ENCODE measurements around the gene ISOC2. TPM values are rescaled to one million over a fixed set of nuclear protein-coding genes. Genes with fewer than 3 reads are reported as not detected.

Gene ISOC2
- total and polyA plus RNA-seq, 4 donors = 49.1 to 181 (median 118) TPM

DNA sequence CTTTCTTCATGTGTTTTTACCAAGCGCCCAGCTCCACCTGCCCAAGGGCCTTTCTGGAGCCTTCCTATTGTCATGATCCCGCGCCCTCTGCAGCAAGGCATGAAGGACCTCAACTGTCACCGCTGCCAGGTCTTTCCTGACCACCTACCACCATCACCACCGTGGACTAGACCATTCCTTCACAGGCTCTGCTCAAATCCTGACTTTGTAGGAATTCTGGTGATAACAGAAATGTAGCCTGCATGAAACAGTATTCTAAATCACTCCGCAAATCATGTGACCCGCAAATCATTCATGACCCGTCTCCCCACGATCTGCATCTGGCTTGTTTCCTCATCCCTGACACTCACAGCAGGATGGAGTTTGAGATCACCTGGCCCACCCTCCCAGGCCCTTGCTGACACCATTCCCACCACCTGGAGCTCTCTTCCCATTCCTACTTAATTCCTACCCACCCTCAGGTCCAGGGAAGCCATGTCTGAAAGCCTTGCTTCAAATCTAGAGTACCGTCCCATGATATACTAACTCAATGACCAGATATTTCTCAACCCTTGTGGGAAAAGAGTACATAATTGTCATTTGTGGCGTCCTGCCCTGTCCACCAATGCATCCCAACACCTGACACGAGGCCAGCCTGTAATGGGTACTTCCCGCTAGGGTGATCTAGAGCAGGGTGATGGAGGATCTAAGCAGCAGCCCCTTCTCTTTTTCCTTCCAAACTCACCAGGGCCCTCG lies 55.2 kb downstream of the ISOC2 start:
- 88% methylated on average over 14 of the region's 14 CpGs for WGBS
- H3K4me3 ChIP-seq (ENCODE audit: low read depth in 1 of 3, low read length in 3 of 3) = no peak overlapping the region
- peaks cover 3 to 16% (median 7%) of the 10 kb centered on the region in 4 donors for H3K36me3 ChIP-seq (ENCODE audit: control insufficient read depth in 4 of 4, insufficient read depth in 3 of 4, low read depth in 1 of 4, low read length in 3 of 4)
- DNase-seq (ENCODE audit: low spot score) = no peak
- no peak overlapping the region for H3K9ac ChIP-seq (ENCODE audit: low read depth in 1 of 2, low read length in 2 of 2)
- no peak for TF ChIP-seq RAD21 (IDR thresholded peaks at IDR 0.05)
- TF ChIP-seq TAF1 (conservative IDR thresholded peaks at IDR 0.05) = no peak
- TF ChIP-seq, protein P1, sequence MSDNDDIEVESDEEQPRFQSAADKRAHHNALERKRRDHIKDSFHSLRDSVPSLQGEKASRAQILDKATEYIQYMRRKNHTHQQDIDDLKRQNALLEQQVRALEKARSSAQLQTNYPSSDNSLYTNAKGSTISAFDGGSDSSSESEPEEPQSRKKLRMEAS (IDR thresholded peaks at IDR 0.05) = no peak
- no peak for TF ChIP-seq HNF4G (IDR thresholded peaks at IDR 0.05)
- TF ChIP-seq JUND (IDR thresholded peaks at IDR 0.05) = no peak
- TF ChIP-seq HNF4A (conservative IDR thresholded peaks at IDR 0.05) = no peak
- no peak for TF ChIP-seq SP1 (IDR thresholded peaks at IDR 0.05)
- no peak for TF ChIP-seq YY1 (IDR thresholded peaks at IDR 0.05)
- TF ChIP-seq, protein P2, sequence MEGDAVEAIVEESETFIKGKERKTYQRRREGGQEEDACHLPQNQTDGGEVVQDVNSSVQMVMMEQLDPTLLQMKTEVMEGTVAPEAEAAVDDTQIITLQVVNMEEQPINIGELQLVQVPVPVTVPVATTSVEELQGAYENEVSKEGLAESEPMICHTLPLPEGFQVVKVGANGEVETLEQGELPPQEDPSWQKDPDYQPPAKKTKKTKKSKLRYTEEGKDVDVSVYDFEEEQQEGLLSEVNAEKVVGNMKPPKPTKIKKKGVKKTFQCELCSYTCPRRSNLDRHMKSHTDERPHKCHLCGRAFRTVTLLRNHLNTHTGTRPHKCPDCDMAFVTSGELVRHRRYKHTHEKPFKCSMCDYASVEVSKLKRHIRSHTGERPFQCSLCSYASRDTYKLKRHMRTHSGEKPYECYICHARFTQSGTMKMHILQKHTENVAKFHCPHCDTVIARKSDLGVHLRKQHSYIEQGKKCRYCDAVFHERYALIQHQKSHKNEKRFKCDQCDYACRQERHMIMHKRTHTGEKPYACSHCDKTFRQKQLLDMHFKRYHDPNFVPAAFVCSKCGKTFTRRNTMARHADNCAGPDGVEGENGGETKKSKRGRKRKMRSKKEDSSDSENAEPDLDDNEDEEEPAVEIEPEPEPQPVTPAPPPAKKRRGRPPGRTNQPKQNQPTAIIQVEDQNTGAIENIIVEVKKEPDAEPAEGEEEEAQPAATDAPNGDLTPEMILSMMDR (IDR thresholded peaks at IDR 0.05; ENCODE audit: low read depth, low read length, missing input control) = no peak
- no peak for TF ChIP-seq EGR1 (IDR thresholded peaks at IDR 0.05; ENCODE audit: low read depth in 2 of 2)
- no peak for TF ChIP-seq NR2F2 (IDR thresholded peaks at IDR 0.05)
- TF ChIP-seq RXRA (IDR thresholded peaks at IDR 0.05) = no peak
- TF ChIP-seq, protein P3, sequence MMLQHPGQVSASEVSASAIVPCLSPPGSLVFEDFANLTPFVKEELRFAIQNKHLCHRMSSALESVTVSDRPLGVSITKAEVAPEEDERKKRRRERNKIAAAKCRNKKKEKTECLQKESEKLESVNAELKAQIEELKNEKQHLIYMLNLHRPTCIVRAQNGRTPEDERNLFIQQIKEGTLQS (IDR thresholded peaks at IDR 0.05) = no peak
- H3K27ac ChIP-seq (ENCODE audit: low read depth in 1 of 2, low read length in 2 of 2) = no peak overlapping the region
- H3K4me1 ChIP-seq (ENCODE audit: control insufficient read depth in 4 of 4, insufficient read depth in 4 of 4, low read length in 3 of 4) = peaks cover 0 to 4% (median 2%) of the 10 kb centered on the region in 4 donors
- H3K27me3 ChIP-seq (ENCODE audit: control insufficient read depth in 4 of 4, insufficient read depth in 4 of 4, low read length in 3 of 4) = no peaks in the 10 kb centered on the region
- H3K9me3 ChIP-seq (ENCODE audit: control insufficient read depth in 4 of 4, low read length in 3 of 4) = no peaks in the 10 kb centered on the region

DNA sequence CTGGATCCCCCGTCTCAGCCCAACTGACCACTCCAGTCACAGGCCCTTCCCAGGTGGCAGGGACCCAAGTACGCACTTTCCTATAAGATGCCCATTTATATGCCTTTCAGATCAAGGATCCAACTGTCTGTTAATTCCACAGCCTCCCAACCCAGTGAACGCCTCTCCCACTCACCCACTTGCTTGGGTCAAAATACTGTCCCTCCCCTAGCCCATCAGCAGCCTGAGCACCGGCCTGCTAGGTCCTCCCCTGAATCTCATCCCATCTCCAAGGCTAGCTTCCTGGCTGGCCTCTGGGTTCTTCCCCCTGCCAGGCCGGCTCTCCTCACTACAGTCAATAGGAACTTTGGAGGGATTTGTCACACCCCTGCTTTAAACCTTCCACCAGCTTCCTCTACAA lies 55.8 kb downstream of the ISOC2 start:
- Histone ChIP-seq H3K9ac (ENCODE audit: low read depth in 1 of 2, low read length in 2 of 2) (no peak overlapping the region), H3K27ac (ENCODE audit: low read depth in 1 of 2, low read length in 2 of 2) (no peak overlapping the region), H3K27me3 (ENCODE audit: control insufficient read depth in 4 of 4, insufficient read depth in 4 of 4, low read length in 3 of 4) (no peaks in the 10 kb centered on the region), H3K4me3 (ENCODE audit: low read depth in 1 of 3, low read length in 3 of 3) (no peak overlapping the region), H3K4me1 (ENCODE audit: control insufficient read depth in 4 of 4, insufficient read depth in 4 of 4, low read length in 3 of 4) (peaks cover 0 to 4% (median 2%) of the 10 kb centered on the region in 4 donors), H3K9me3 (ENCODE audit: control insufficient read depth in 4 of 4, low read length in 3 of 4) (no peaks in the 10 kb centered on the region), H3K36me3 (ENCODE audit: control insufficient read depth in 4 of 4, insufficient read depth in 3 of 4, low read depth in 1 of 4, low read length in 3 of 4) (peaks cover 3 to 20% (median 8%) of the 10 kb centered on the region in 4 donors)
- TF ChIP-seq HNF4A (conservative IDR thresholded peaks at IDR 0.05) = no peak
- no peak for TF ChIP-seq FOXA1 (IDR thresholded peaks at IDR 0.05)
- no peak for TF ChIP-seq JUND (IDR thresholded peaks at IDR 0.05)
- TF ChIP-seq NR2F2 (IDR thresholded peaks at IDR 0.05) = no peak
- TF ChIP-seq, protein P4, sequence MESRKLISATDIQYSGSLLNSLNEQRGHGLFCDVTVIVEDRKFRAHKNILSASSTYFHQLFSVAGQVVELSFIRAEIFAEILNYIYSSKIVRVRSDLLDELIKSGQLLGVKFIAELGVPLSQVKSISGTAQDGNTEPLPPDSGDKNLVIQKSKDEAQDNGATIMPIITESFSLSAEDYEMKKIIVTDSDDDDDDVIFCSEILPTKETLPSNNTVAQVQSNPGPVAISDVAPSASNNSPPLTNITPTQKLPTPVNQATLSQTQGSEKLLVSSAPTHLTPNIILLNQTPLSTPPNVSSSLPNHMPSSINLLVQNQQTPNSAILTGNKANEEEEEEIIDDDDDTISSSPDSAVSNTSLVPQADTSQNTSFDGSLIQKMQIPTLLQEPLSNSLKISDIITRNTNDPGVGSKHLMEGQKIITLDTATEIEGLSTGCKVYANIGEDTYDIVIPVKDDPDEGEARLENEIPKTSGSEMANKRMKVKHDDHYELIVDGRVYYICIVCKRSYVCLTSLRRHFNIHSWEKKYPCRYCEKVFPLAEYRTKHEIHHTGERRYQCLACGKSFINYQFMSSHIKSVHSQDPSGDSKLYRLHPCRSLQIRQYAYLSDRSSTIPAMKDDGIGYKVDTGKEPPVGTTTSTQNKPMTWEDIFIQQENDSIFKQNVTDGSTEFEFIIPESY (IDR thresholded peaks at IDR 0.05) = no peak
- no peak for DNase-seq (ENCODE audit: low spot score)
- 89% methylated on average over 5 of the region's 5 CpGs for WGBS

Other genes starting within 250 kb of the ISOC2 start
- 10 to 100 TPM in 1 of 2 donors, 1 to 10 TPM in 1; 4.8 to 13.7 TPM for gene TMEM86B, start 232.9 kb downstream of the ISOC2 start, total RNA-seq
- 10 to 100 TPM; 19.4 to 20.1 TPM for gene TMEM86B, start 232.9 kb downstream of the ISOC2 start, polyA plus RNA-seq
- 10 to 100 TPM; 24.6 to 40.1 TPM for gene PPP6R1, start 202.6 kb downstream of the ISOC2 start, total RNA-seq
- gene PPP6R1, start 202.6 kb downstream of the ISOC2 start, polyA plus RNA-seq = 10 to 100 TPM in 1 of 2 donors, 1 to 10 TPM in 1; 5.5 to 20.4 TPM
- 10 to 100 TPM in 1 of 2 donors, 1 to 10 TPM in 1; 9.4 to 11.6 TPM for gene HSPBP1, start 181.5 kb downstream of the ISOC2 start, total RNA-seq
- gene HSPBP1, start 181.5 kb downstream of the ISOC2 start, polyA plus RNA-seq = 10 to 100 TPM; 15.3 to 31.6 TPM
- gene BRSK1, start 177.6 kb downstream of the ISOC2 start, total RNA-seq = under 1 TPM; 0.42 to 0.65 TPM
- under 1 TPM in 1 of 2 donors, not detected in 1; 0.10 TPM for gene BRSK1, start 177.6 kb downstream of the ISOC2 start, polyA plus RNA-seq
- gene TMEM150B, start 136.3 kb downstream of the ISOC2 start, total RNA-seq = 1 to 10 TPM; 2.1 to 3.3 TPM
- 1 to 10 TPM in 1 of 2 donors, under 1 TPM in 1; 0.81 to 1.8 TPM for gene TMEM150B, start 136.3 kb downstream of the ISOC2 start, polyA plus RNA-seq
- gene KMT5C, start 121.8 kb downstream of the ISOC2 start, total RNA-seq = 10 to 100 TPM in 1 of 2 donors, 1 to 10 TPM in 1; 3.9 to 11.6 TPM
- 1 to 10 TPM; 1.1 to 2.1 TPM for gene KMT5C, start 121.8 kb downstream of the ISOC2 start, polyA plus RNA-seq
- not detected for gene COX6B2, start 106.9 kb downstream of the ISOC2 start, total RNA-seq
- not detected for gene COX6B2, start 106.9 kb downstream of the ISOC2 start, polyA plus RNA-seq
- gene GARIN5B, start 98.4 kb downstream of the ISOC2 start, total RNA-seq = not detected
- gene GARIN5B, start 98.4 kb downstream of the ISOC2 start, polyA plus RNA-seq = not detected
- gene IL11, start 91.2 kb downstream of the ISOC2 start, total RNA-seq = not detected
- not detected for gene IL11, start 91.2 kb downstream of the ISOC2 start, polyA plus RNA-seq
- not detected for gene TMEM190, start 84.8 kb downstream of the ISOC2 start, total RNA-seq
- not detected for gene TMEM190, start 84.8 kb downstream of the ISOC2 start, polyA plus RNA-seq
- under 1 TPM; 0.08 to 0.47 TPM for gene TMEM238, start 77.3 kb downstream of the ISOC2 start, total RNA-seq
- under 1 TPM; 0.47 to 0.54 TPM for gene TMEM238, start 77.3 kb downstream of the ISOC2 start, polyA plus RNA-seq
- gene RPL28, start 75.7 kb downstream of the ISOC2 start, total RNA-seq = 100 to 1,000 TPM; 116 to 150 TPM
- gene RPL28, start 75.7 kb downstream of the ISOC2 start, polyA plus RNA-seq = 100 to 1,000 TPM; 177 to 535 TPM
- gene UBE2S, start 53.9 kb downstream of the ISOC2 start, total RNA-seq = 10 to 100 TPM in 1 of 2 donors, 1 to 10 TPM in 1; 5.2 to 95.2 TPM
- gene UBE2S, start 53.9 kb downstream of the ISOC2 start, polyA plus RNA-seq = 1 to 10 TPM; 6.7 to 6.9 TPM
- 1 to 10 TPM in 1 of 2 donors, not detected in 1; 1.6 TPM for gene SHISA7, start 18.3 kb downstream of the ISOC2 start, total RNA-seq
- not detected for gene SHISA7, start 18.3 kb downstream of the ISOC2 start, polyA plus RNA-seq
- not detected for gene C19orf85, start 3.1 kb upstream of the ISOC2 start, total RNA-seq
- gene C19orf85, start 3.1 kb upstream of the ISOC2 start, polyA plus RNA-seq = not detected
- gene ZNF628, start 15.0 kb upstream of the ISOC2 start, total RNA-seq = 1 to 10 TPM; 1.1 to 1.9 TPM
- 1 to 10 TPM in 1 of 2 donors, under 1 TPM in 1; 0.99 to 4.4 TPM for gene ZNF628, start 15.0 kb upstream of the ISOC2 start, polyA plus RNA-seq
- gene NAT14, start 23.5 kb upstream of the ISOC2 start, total RNA-seq = 1 to 10 TPM; 1.4 to 3.7 TPM
- 1 to 10 TPM; 2.6 to 3.5 TPM for gene NAT14, start 23.5 kb upstream of the ISOC2 start, polyA plus RNA-seq
- gene SSC5D, start 26.8 kb upstream of the ISOC2 start, total RNA-seq = under 1 TPM; 0.19 to 0.84 TPM
- gene SSC5D, start 26.8 kb upstream of the ISOC2 start, polyA plus RNA-seq = 1 to 10 TPM in 1 of 2 donors, under 1 TPM in 1; 0.08 to 1.0 TPM
- gene SBK2, start 75.5 kb upstream of the ISOC2 start, total RNA-seq = not detected
- gene SBK2, start 75.5 kb upstream of the ISOC2 start, polyA plus RNA-seq = not detected
- not detected for gene SBK3, start 83.9 kb upstream of the ISOC2 start, total RNA-seq
- gene SBK3, start 83.9 kb upstream of the ISOC2 start, polyA plus RNA-seq = under 1 TPM in 1 of 2 donors, not detected in 1; 0.03 TPM
- under 1 TPM; 0.92 to 0.93 TPM for gene ZNF579, start 119.2 kb upstream of the ISOC2 start, total RNA-seq
- 1 to 10 TPM; 1.4 to 3.3 TPM for gene ZNF579, start 119.2 kb upstream of the ISOC2 start, polyA plus RNA-seq
- gene FIZ1, start 137.9 kb upstream of the ISOC2 start, total RNA-seq = 1 to 10 TPM; 2.2 to 2.3 TPM
- 1 to 10 TPM; 1.1 to 4.3 TPM for gene FIZ1, start 137.9 kb upstream of the ISOC2 start, polyA plus RNA-seq
- gene ZNF524, start 138.6 kb upstream of the ISOC2 start, total RNA-seq = 1 to 10 TPM; 6.7 to 8.8 TPM
- gene ZNF524, start 138.6 kb upstream of the ISOC2 start, polyA plus RNA-seq = 10 to 100 TPM; 11.5 to 12.3 TPM
- gene ZNF865, start 144.0 kb upstream of the ISOC2 start, total RNA-seq = 1 to 10 TPM; 1.4 to 1.8 TPM
- 1 to 10 TPM in 1 of 2 donors, under 1 TPM in 1; 0.38 to 3.1 TPM for gene ZNF865, start 144.0 kb upstream of the ISOC2 start, polyA plus RNA-seq
- 1 to 10 TPM; 3.9 to 6.0 TPM for gene ZNF784, start 162.9 kb upstream of the ISOC2 start, total RNA-seq
- gene ZNF784, start 162.9 kb upstream of the ISOC2 start, polyA plus RNA-seq = 1 to 10 TPM in 1 of 2 donors, under 1 TPM in 1; 0.79 to 3.6 TPM
- 1 to 10 TPM; 2.6 to 5.0 TPM for gene ZNF580, start 179.4 kb upstream of the ISOC2 start, total RNA-seq
- 1 to 10 TPM; 5.1 to 5.2 TPM for gene ZNF580, start 179.4 kb upstream of the ISOC2 start, polyA plus RNA-seq
- 1 to 10 TPM; 2.1 to 7.3 TPM for gene ZNF581, start 182.0 kb upstream of the ISOC2 start, total RNA-seq
- gene ZNF581, start 182.0 kb upstream of the ISOC2 start, polyA plus RNA-seq = 1 to 10 TPM; 4.8 to 5.6 TPM
- gene CCDC106, start 186.6 kb upstream of the ISOC2 start, total RNA-seq = 1 to 10 TPM; 3.6 to 5.6 TPM
- gene CCDC106, start 186.6 kb upstream of the ISOC2 start, polyA plus RNA-seq = 10 to 100 TPM in 1 of 2 donors, 1 to 10 TPM in 1; 6.1 to 13.5 TPM
- gene U2AF2, start 193.4 kb upstream of the ISOC2 start, total RNA-seq = 10 to 100 TPM; 49.4 to 66.6 TPM
- 10 to 100 TPM in 1 of 2 donors, 1 to 10 TPM in 1; 8.6 to 53.1 TPM for gene U2AF2, start 193.4 kb upstream of the ISOC2 start, polyA plus RNA-seq
- 100 to 1,000 TPM in 1 of 2 donors, 10 to 100 TPM in 1; 49.0 to 107 TPM for gene EPN1, start 213.6 kb upstream of the ISOC2 start, total RNA-seq
- 100 to 1,000 TPM in 1 of 2 donors, 10 to 100 TPM in 1; 18.6 to 117 TPM for gene EPN1, start 213.6 kb upstream of the ISOC2 start, polyA plus RNA-seq